ENCODE data around the gene PKD1L1.
"Not testable (repeated sequence)": the region's sequence is repeated elsewhere in the genome, so short reads cannot be mapped to it uniquely, and the experiment has no call there.

DNA sequence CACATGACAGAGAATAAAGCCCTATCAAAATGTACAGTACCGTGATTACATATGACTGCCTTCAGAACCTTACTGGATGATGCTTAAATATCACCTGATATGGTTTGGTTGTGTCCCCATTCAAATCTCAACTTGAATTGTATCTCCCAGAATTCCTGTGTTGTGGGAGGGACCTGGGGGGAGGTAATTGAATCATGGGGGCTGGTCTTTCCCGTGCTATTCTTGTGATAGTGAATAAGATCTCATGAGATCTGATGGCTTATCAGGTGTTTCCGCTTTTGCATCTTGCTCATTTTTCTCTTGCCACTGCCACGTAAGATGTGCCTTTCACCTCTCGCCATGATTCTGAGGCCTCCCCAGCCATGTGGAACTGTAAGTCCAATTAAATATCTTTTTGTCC is 155.1 kb downstream of the PKD1L1 start:
- TF ChIP-seq, protein P1, sequence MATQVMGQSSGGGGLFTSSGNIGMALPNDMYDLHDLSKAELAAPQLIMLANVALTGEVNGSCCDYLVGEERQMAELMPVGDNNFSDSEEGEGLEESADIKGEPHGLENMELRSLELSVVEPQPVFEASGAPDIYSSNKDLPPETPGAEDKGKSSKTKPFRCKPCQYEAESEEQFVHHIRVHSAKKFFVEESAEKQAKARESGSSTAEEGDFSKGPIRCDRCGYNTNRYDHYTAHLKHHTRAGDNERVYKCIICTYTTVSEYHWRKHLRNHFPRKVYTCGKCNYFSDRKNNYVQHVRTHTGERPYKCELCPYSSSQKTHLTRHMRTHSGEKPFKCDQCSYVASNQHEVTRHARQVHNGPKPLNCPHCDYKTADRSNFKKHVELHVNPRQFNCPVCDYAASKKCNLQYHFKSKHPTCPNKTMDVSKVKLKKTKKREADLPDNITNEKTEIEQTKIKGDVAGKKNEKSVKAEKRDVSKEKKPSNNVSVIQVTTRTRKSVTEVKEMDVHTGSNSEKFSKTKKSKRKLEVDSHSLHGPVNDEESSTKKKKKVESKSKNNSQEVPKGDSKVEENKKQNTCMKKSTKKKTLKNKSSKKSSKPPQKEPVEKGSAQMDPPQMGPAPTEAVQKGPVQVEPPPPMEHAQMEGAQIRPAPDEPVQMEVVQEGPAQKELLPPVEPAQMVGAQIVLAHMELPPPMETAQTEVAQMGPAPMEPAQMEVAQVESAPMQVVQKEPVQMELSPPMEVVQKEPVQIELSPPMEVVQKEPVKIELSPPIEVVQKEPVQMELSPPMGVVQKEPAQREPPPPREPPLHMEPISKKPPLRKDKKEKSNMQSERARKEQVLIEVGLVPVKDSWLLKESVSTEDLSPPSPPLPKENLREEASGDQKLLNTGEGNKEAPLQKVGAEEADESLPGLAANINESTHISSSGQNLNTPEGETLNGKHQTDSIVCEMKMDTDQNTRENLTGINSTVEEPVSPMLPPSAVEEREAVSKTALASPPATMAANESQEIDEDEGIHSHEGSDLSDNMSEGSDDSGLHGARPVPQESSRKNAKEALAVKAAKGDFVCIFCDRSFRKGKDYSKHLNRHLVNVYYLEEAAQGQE (tag by site-specific recombination; IDR thresholded peaks at IDR 0.05): not testable (repeated sequence)
- TF ChIP-seq, protein P2, sequence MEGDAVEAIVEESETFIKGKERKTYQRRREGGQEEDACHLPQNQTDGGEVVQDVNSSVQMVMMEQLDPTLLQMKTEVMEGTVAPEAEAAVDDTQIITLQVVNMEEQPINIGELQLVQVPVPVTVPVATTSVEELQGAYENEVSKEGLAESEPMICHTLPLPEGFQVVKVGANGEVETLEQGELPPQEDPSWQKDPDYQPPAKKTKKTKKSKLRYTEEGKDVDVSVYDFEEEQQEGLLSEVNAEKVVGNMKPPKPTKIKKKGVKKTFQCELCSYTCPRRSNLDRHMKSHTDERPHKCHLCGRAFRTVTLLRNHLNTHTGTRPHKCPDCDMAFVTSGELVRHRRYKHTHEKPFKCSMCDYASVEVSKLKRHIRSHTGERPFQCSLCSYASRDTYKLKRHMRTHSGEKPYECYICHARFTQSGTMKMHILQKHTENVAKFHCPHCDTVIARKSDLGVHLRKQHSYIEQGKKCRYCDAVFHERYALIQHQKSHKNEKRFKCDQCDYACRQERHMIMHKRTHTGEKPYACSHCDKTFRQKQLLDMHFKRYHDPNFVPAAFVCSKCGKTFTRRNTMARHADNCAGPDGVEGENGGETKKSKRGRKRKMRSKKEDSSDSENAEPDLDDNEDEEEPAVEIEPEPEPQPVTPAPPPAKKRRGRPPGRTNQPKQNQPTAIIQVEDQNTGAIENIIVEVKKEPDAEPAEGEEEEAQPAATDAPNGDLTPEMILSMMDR (tag by site-specific recombination; IDR thresholded peaks at IDR 0.05): not testable (repeated sequence)
- TF ChIP-seq ZBTB21 (tag by site-specific recombination; IDR thresholded peaks at IDR 0.05); ZNF23 (tag by site-specific recombination; IDR thresholded peaks at IDR 0.05; ENCODE audit: borderline replicate concordance); ZNF350 (tag by site-specific recombination; IDR thresholded peaks at IDR 0.05); ZFP37 (tag by site-specific recombination; IDR thresholded peaks at IDR 0.05); WT1 (tag by site-specific recombination; IDR thresholded peaks at IDR 0.05); PRDM1 (tag by site-specific recombination; IDR thresholded peaks at IDR 0.05); MEIS1 (CRISPR knock-in tag; IDR thresholded peaks at IDR 0.05; ENCODE audit: borderline replicate concordance); ZBTB8A (tag by site-specific recombination; IDR thresholded peaks at IDR 0.05); ZNF274 (IDR thresholded peaks at IDR 0.05; ENCODE audit: low read length); ZNF274 (tag by site-specific recombination; IDR thresholded peaks at IDR 0.05; ENCODE audit: borderline replicate concordance): not testable (repeated sequence)

Data from HEK293 (cell line).